B cell (primary cell): ENCODE measurements around the gene DOC2B.

Source experiments
- EZH2 ChIP-seq: IDR thresholded peaks from 2 replicates; pipeline ENCODE4 v1.6.1; 2012; ENCODE audit warnings: borderline replicate concordance, low read depth, mild to moderate bottlenecking, moderate library complexity, low read length; ENCODE audit not compliant: insufficient read depth, poor library complexity, severe bottlenecking
- TF ChIP-seq, protein P1 (sequence below): fragments of 200-600 bp; IDR thresholded peaks from one replicate; pipeline ENCODE4 v1.8.0; 2022; ENCODE audit warnings: antibody characterized with exemption, mild to moderate bottlenecking

DNA sequence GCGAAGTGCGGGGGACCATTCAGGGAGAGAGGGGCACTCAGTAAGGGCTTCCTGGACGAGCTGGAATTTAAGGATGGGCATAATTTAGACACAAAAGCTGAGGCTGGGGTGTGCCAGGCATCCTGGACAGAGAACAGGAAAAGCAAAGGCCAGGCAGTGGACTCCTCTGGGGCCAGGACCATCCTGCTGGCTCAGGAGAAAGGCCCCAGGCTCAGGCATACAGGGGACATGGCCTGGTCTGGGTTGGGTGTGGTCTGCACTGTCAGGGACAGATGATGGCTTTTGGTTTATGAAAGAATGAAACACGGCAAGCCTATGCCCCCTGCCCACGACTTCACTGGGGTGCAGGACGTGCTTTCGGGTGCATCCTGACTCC, 48.9 kb upstream of the DOC2B start:
- TF ChIP-seq, protein P1, sequence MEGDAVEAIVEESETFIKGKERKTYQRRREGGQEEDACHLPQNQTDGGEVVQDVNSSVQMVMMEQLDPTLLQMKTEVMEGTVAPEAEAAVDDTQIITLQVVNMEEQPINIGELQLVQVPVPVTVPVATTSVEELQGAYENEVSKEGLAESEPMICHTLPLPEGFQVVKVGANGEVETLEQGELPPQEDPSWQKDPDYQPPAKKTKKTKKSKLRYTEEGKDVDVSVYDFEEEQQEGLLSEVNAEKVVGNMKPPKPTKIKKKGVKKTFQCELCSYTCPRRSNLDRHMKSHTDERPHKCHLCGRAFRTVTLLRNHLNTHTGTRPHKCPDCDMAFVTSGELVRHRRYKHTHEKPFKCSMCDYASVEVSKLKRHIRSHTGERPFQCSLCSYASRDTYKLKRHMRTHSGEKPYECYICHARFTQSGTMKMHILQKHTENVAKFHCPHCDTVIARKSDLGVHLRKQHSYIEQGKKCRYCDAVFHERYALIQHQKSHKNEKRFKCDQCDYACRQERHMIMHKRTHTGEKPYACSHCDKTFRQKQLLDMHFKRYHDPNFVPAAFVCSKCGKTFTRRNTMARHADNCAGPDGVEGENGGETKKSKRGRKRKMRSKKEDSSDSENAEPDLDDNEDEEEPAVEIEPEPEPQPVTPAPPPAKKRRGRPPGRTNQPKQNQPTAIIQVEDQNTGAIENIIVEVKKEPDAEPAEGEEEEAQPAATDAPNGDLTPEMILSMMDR = no peak
- TF ChIP-seq EZH2 = no peak
